ENCODE measurements around the gene SYT11. TPM values are rescaled to one million over a fixed set of nuclear protein-coding genes. Genes with fewer than 3 reads are reported as not detected.
A peak's percentile ranks its signal among the peaks of the same experiment; 100 is the strongest.
"Not testable (repeated sequence)": the region's sequence is repeated elsewhere in the genome, so short reads cannot be mapped to it uniquely, and the experiment has no call there.

Gene SYT11
- total RNA-seq, result 33.0 and 53.4 TPM in 2 replicates

- peak; percentile 85 for DNase-seq (ENCODE audit: low read depth, low spot score)
Observed at GRCh38 chr1:155859234-155859829, at the start of gene SYT11. Gene SYT11 (plus strand): TSS chr1:155859567. CDS start chr1:155859762, 195 bp downstream.

GRCh38 chr1:155812878-155813277 lies 46.5 kb upstream of the SYT11 start:
- no peak for DNase-seq (ENCODE audit: low read depth, low spot score)

- no peak for DNase-seq (ENCODE audit: low read depth, low spot score)
Observed at GRCh38 chr1:155813672-155814071, 45.7 kb upstream of the SYT11 start.

- DNase-seq (ENCODE audit: low read depth, low spot score), result no peak
Observed at GRCh38 chr1:155816351-155816750, 43.0 kb upstream of the SYT11 start.

- no peak for DNase-seq (ENCODE audit: low read depth, low spot score)
Observed at GRCh38 chr1:155827450-155827849, 31.9 kb upstream of the SYT11 start.

GRCh38 chr1:155831279-155831976 lies 27.9 kb upstream of the SYT11 start:
- no peak for DNase-seq (ENCODE audit: low read depth, low spot score)

GRCh38 chr1:155833665-155834295 lies 25.6 kb upstream of the SYT11 start:
- DNase-seq (ENCODE audit: low read depth, low spot score), result no peak

- DNase-seq (ENCODE audit: low read depth, low spot score), result no peak
Observed at GRCh38 chr1:155834296-155834926, 25.0 kb upstream of the SYT11 start.

- not testable (repeated sequence) for DNase-seq (ENCODE audit: low read depth, low spot score)
Observed at GRCh38 chr1:155834927-155835399, 24.4 kb upstream of the SYT11 start.

- DNase-seq (ENCODE audit: low read depth, low spot score), result no peak
Observed at GRCh38 chr1:155835548-155835947, 23.8 kb upstream of the SYT11 start.

- no peak for DNase-seq (ENCODE audit: low read depth, low spot score)
Observed at GRCh38 chr1:155840386-155840785, 19.0 kb upstream of the SYT11 start.

GRCh38 chr1:155844860-155845421 lies 14.4 kb upstream of the SYT11 start:
- no peak for DNase-seq (ENCODE audit: low read depth, low spot score)

GRCh38 chr1:155847823-155848529 lies 11.4 kb upstream of the SYT11 start:
- no peak for DNase-seq (ENCODE audit: low read depth, low spot score)

GRCh38 chr1:155850345-155850744 lies 9.0 kb upstream of the SYT11 start:
- no peak for DNase-seq (ENCODE audit: low read depth, low spot score)

GRCh38 chr1:155856257-155856974 lies 3.0 kb upstream of the SYT11 start:
- no peak for DNase-seq (ENCODE audit: low read depth, low spot score)

GRCh38 chr1:155856975-155857930 lies 2.1 kb upstream of the SYT11 start, which contains the start of gene GON4L:
Gene GON4L (minus strand): TSS chr1:155857214. CDS start chr1:155853780, 3,434 bp downstream.
- DNase-seq (ENCODE audit: low read depth, low spot score), result peak; percentile 71

GRCh38 chr1:155858800-155859233 lies 550 bp upstream of the SYT11 start:
- DNase-seq (ENCODE audit: low read depth, low spot score), result no peak

- DNase-seq (ENCODE audit: low read depth, low spot score), result peak; percentile 43
Observed at GRCh38 chr1:155859881-155860871, 809 bp downstream of the SYT11 start.
